Peyer's patch (tissue), 4 donors: ENCODE measurements around the gene KRT13. TPM values are rescaled to one million over a fixed set of nuclear protein-coding genes. Genes with fewer than 3 reads are reported as not detected.
"Not testable (repeated sequence)": the region's sequence is repeated elsewhere in the genome, so short reads cannot be mapped to it uniquely, and the experiment has no call there.

Experiments
- DNase-seq, 3 donors: peaks; one replicate each; pipeline ENCODE4 v3.0.0-alpha.2; 2017 to 2019
- H3K27ac ChIP-seq, 4 donors: fragments of 200-600 bp; sonication (generic); one replicate each; pipeline ENCODE4 v1.5.1; 2016 to 2019
- H3K27me3 ChIP-seq, 2 donors: fragments of 200-600 bp; sonication (generic); one replicate each; pipeline ENCODE4 v1.5.1; 2019
- H3K36me3 ChIP-seq, 3 donors: fragments of 200-600 bp; sonication (generic); one replicate each; pipeline ENCODE4 v1.5.1; 2016 to 2019
- H3K4me1 ChIP-seq, 4 donors: fragments of 200-600 bp; sonication (generic); one replicate each; pipeline ENCODE4 v1.5.1; 2016 to 2019
- H3K4me3 ChIP-seq, 4 donors: fragments of 200-600 bp; sonication (generic); 1 replicate in 3 of 4; 2 replicates in 1 of 4; pipeline ENCODE4 v1.5.1; 2016 to 2019; ENCODE audit warnings: mild to moderate bottlenecking in 1 of 4
- H3K9me3 ChIP-seq, 4 donors: fragments of 200-600 bp; sonication (generic); one replicate each; pipeline ENCODE4 v1.5.1; 2016 to 2019; ENCODE audit warnings: mild to moderate bottlenecking in 1 of 4
- CTCF ChIP-seq, 6 experiments: fragments of 450-650 bp in 4 of 6; fragments of 200-600 bp in 2 of 6; sonication (generic) in 1 of 6; IDR thresholded peaks; one replicate each; pipeline ENCODE4 v1.5.1; 2017 to 2019; ENCODE audit warnings: antibody characterized with exemption in 6 of 6, mild to moderate bottlenecking in 3 of 6, moderate library complexity in 1 of 6
- POLR2A ChIP-seq, 2 donors: fragments of 450-650 bp; IDR thresholded peaks; one replicate each; pipeline ENCODE4 v1.5.1; 2017; ENCODE audit warnings: antibody characterized with exemption in 2 of 2, mild to moderate bottlenecking in 2 of 2, moderate library complexity in 2 of 2
- total RNA-seq, 4 donors: library from RNA; depleted of rRNA; stranded (reverse); fragments of >200 nt; gene quantifications; one replicate each; pipeline ENCODE4 v1.1.0, GENCODE V29; 2016

The KRT13 gene
- total RNA-seq, 4 donors from 2014 or later: 2.5 TPM; not detected in 3

- no peak for TF ChIP-seq POLR2A (IDR thresholded peaks at IDR 0.05)
- no peak for TF ChIP-seq CTCF (IDR thresholded peaks at IDR 0.05)
- Histone ChIP-seq H3K27me3 (no peaks in the 10 kb centered on the region), H3K9me3 (peaks cover 0 to 3% (median 0%) of the 10 kb centered on the region in 4 donors), H3K27ac (no peak overlapping the region), H3K4me1 (peaks cover 0 to 36% (median 1%) of the 10 kb centered on the region in 4 donors), H3K4me3 (no peak overlapping the region), H3K36me3 (no peaks in the 10 kb centered on the region)
- DNase-seq: no peak
Measured at GRCh38 chr17:41545829-41546410, 40.5 kb upstream of the KRT13 start.

- no peaks in the 10 kb centered on the region for H3K27me3 ChIP-seq
- H3K27ac ChIP-seq: peak overlapping the region in 3 of 4 donors; percentile 38 to 84 (median 78)
- H3K36me3 ChIP-seq: no peaks in the 10 kb centered on the region
- peaks cover 0 to 3% (median 0%) of the 10 kb centered on the region in 4 donors for H3K9me3 ChIP-seq
- peaks cover 0 to 36% (median 3%) of the 10 kb centered on the region in 4 donors for H3K4me1 ChIP-seq
- TF ChIP-seq POLR2A (IDR thresholded peaks at IDR 0.05) (no peak), CTCF (IDR thresholded peaks at IDR 0.05) (no peak)
- no peak for DNase-seq
- H3K4me3 ChIP-seq: no peak overlapping the region
Measured at GRCh38 chr17:41544935-41545334, 39.5 kb upstream of the KRT13 start.

GRCh38 chr17:41544491-41544892 is 39.1 kb upstream of the KRT13 start:
- Histone ChIP-seq H3K9me3 (peaks cover 0 to 3% (median 0%) of the 10 kb centered on the region in 4 donors), H3K36me3 (no peaks in the 10 kb centered on the region), H3K27me3 (no peaks in the 10 kb centered on the region), H3K4me3 (peak overlapping the region in 1 of 4 donors; percentile 21), H3K4me1 (peaks cover 0 to 36% (median 3%) of the 10 kb centered on the region in 4 donors), H3K27ac (peak overlapping the region in 3 of 4 donors; percentile 42 to 84 (median 78))
- TF ChIP-seq POLR2A (IDR thresholded peaks at IDR 0.05) (peak in 1 of 2 donors; percentile 79), CTCF (IDR thresholded peaks at IDR 0.05) (no peak)
- peak in 2 of 3 donors; percentile 72 to 84 for DNase-seq

GRCh38 chr17:41542786-41543185 is 37.4 kb upstream of the KRT13 start:
- H3K36me3 ChIP-seq, DNase-seq, H3K9me3 ChIP-seq, H3K27me3 ChIP-seq: not testable (repeated sequence)
- peak overlapping the region in 2 of 4 donors; percentile 3 to 12 for H3K4me3 ChIP-seq
- peak overlapping the region in 3 of 4 donors; percentile 32 to 86 (median 77) for H3K27ac ChIP-seq
- peaks cover 0 to 22% (median 3%) of the 10 kb centered on the region in 4 donors for H3K4me1 ChIP-seq

- Histone ChIP-seq H3K4me3 (peak overlapping the region in 2 of 4 donors; percentile 3 to 12), H3K4me1 (peaks cover 0 to 18% (median 3%) of the 10 kb centered on the region in 4 donors), H3K27ac (peak overlapping the region in 3 of 4 donors; percentile 32 to 86 (median 77)), H3K36me3 (no peaks in the 10 kb centered on the region), H3K9me3 (peaks cover 0 to 3% (median 0%) of the 10 kb centered on the region in 4 donors), H3K27me3 (no peaks in the 10 kb centered on the region)
- no peak for DNase-seq
- no peak for TF ChIP-seq CTCF (IDR thresholded peaks at IDR 0.05)
- no peak for TF ChIP-seq POLR2A (IDR thresholded peaks at IDR 0.05)
Measured at GRCh38 chr17:41542357-41542756, 36.9 kb upstream of the KRT13 start.

- TF ChIP-seq POLR2A (IDR thresholded peaks at IDR 0.05) (peak in 1 of 2 donors; percentile 16), CTCF (IDR thresholded peaks at IDR 0.05) (no peak)
- Histone ChIP-seq H3K9me3 (no peaks in the 10 kb centered on the region), H3K4me1 (peaks cover 0 to 17% (median 3%) of the 10 kb centered on the region in 4 donors), H3K36me3 (no peaks in the 10 kb centered on the region), H3K4me3 (no peak overlapping the region), H3K27me3 (no peaks in the 10 kb centered on the region), H3K27ac (peak overlapping the region in 2 of 4 donors; percentile 77 to 82)
- DNase-seq: no peak
Measured at GRCh38 chr17:41540921-41541625, 35.7 kb upstream of the KRT13 start.
